RWPE2 (cell line): ENCODE measurements around the gene RNF123.
"Not testable (repeated sequence)": the region's sequence is repeated elsewhere in the genome, so short reads cannot be mapped to it uniquely, and the experiment has no call there.

Experiments used
- ATAC-seq: fragments of 200-7000 bp; cut with Tn5 transposase; 3 replicates; pipeline ENCODE4 v1.9.1; 2021; ENCODE audit warnings: low read depth
- DNase-seq: peaks from one replicate; pipeline ENCODE4 v3.0.0-alpha.2; 2020; ENCODE audit warnings: low spot score
- H3K27ac ChIP-seq: fragments of 450-650 bp; 2 replicates; pipeline ENCODE4 v1.5.1; 2017; ENCODE audit warnings: mild to moderate bottlenecking; ENCODE audit not compliant: poor library complexity, severe bottlenecking
- H3K27me3 ChIP-seq: fragments of 250-450 bp; sonication (Bioruptor Pico); 2 replicates; pipeline ENCODE4 v1.5.1; 2021; ENCODE audit warnings: mild to moderate bottlenecking, moderate library complexity; ENCODE audit not compliant: insufficient read depth, poor library complexity, severe bottlenecking
- H3K36me3 ChIP-seq: fragments of 250-450 bp; sonication (Bioruptor Pico); 2 replicates; pipeline ENCODE4 v1.5.1; 2020; ENCODE audit warnings: low read depth, mild to moderate bottlenecking, moderate library complexity
- H3K4me1 ChIP-seq: fragments of 250-450 bp; sonication (Bioruptor Pico); 2 replicates; pipeline ENCODE4 v1.5.1; 2021; ENCODE audit warnings: mild to moderate bottlenecking, moderate library complexity; ENCODE audit not compliant: insufficient read depth, poor library complexity, severe bottlenecking
- H3K4me3 ChIP-seq: fragments of 250-450 bp; sonication (Bioruptor Pico); 2 replicates; pipeline ENCODE4 v1.5.1; 2021; ENCODE audit warnings: mild to moderate bottlenecking, moderate library complexity; ENCODE audit not compliant: severe bottlenecking
- H3K9me3 ChIP-seq: fragments of 250-450 bp; sonication (Bioruptor Pico); 2 replicates; pipeline ENCODE4 v1.5.1; 2021; ENCODE audit warnings: mild to moderate bottlenecking, moderate library complexity; ENCODE audit not compliant: severe bottlenecking
- TF ChIP-seq, protein P1 (sequence below): fragments of 450-650 bp; IDR thresholded peaks from one replicate; pipeline ENCODE4 v1.5.1; 2017; ENCODE audit warnings: mild to moderate bottlenecking, moderate library complexity; ENCODE audit not compliant: poor library complexity, severe bottlenecking

Gene RNF123

DNA sequence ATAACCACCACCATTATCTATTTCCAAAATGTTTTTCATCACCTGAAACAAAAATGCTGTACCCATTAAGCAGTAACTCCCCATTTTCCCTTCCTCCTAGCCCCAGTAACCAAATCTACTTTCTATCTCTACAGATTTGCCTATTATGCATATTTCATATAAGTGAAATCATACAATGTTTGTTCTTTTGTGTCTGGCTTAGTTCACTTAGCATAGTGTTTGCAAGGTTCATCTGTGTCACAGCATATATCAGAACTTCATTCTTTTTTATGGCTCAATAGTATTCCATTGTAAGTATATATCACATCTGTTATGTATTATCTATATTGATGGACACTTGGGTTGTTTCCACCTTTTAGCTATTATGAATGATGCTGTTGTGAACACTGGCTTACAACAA, 51.1 kb downstream of the RNF123 start:
- ATAC-seq: no peak

DNA sequence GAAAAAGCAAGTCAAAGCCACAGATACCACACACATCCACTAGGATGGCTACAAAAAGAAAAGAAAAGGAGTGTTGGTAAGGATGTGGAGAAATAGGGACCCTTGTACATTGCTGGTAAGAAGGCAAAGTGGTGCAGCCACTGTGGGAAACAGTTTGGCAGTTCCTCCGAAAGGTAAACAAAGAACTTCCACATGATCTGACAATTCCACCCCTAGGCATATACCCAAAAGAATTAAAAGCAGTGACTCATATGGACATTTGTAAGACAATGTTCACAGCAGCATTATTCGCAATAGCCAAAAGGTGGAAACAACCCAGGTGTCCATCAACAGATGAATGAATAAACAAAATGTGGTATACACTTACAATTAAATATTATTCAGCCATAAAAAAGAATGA, 56.6 kb downstream of the RNF123 start:
- no peak for DNase-seq
- Histone ChIP-seq H3K27ac (no peak overlapping the region), H3K4me3 (no peak overlapping the region), H3K9me3 (no peaks in the 10 kb centered on the region), H3K36me3 (peaks cover 27% of the 10 kb centered on the region), H3K27me3 (no peaks in the 10 kb centered on the region), H3K4me1 (no peaks in the 10 kb centered on the region)
- ATAC-seq: peak; percentile 87
- TF ChIP-seq, protein P1, sequence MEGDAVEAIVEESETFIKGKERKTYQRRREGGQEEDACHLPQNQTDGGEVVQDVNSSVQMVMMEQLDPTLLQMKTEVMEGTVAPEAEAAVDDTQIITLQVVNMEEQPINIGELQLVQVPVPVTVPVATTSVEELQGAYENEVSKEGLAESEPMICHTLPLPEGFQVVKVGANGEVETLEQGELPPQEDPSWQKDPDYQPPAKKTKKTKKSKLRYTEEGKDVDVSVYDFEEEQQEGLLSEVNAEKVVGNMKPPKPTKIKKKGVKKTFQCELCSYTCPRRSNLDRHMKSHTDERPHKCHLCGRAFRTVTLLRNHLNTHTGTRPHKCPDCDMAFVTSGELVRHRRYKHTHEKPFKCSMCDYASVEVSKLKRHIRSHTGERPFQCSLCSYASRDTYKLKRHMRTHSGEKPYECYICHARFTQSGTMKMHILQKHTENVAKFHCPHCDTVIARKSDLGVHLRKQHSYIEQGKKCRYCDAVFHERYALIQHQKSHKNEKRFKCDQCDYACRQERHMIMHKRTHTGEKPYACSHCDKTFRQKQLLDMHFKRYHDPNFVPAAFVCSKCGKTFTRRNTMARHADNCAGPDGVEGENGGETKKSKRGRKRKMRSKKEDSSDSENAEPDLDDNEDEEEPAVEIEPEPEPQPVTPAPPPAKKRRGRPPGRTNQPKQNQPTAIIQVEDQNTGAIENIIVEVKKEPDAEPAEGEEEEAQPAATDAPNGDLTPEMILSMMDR: no peak

More for the DNA sequence above, 51.1 kb downstream of the RNF123 start:
- no peaks in the 10 kb centered on the region for H3K4me1 ChIP-seq
- H3K27ac ChIP-seq: no peak overlapping the region
- DNase-seq: no peak
- peaks cover 33% of the 10 kb centered on the region for H3K36me3 ChIP-seq
- no peaks in the 10 kb centered on the region for H3K27me3 ChIP-seq
- H3K9me3 ChIP-seq: no peaks in the 10 kb centered on the region
- TF ChIP-seq, protein P1: no peak
- no peak overlapping the region for H3K4me3 ChIP-seq

DNA sequence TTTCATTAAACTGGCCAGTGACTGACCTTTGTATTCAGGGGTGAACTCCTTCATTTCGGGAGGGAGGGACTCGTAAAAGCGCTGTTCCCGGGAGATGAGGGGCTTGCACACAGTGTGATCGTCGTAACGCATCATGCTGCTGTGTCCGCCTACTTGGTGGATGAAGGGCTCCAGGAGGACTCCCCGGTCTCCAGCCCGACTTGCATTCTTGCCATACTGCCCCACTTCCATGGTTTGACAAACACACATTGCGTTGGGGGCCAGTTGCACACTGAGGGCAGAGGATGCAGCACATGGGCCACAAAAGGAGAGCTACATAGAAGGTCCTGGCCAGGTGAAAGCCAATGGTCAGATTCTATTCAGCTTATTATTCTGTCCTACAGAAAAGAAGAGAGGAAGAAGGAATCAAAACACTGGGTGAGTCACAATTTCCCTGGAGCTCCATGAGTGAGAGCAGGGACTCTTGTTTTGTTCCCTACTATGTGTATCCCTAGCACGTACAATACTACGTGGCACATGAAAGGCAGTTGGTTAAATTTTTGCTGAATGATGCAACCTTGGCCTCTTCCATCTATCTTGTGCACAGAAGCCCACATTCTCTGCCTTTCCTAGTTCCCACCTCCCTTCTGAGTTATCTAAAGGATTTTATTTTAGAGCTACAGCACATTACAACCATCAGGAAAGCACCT, 58.6 kb downstream of the RNF123 start:
- DNase-seq (no peak), ATAC-seq (peak; percentile 46; the same call in 2 of the 3 replicates)
- Histone ChIP-seq H3K9me3 (no peaks in the 10 kb centered on the region), H3K27ac (no peak overlapping the region), H3K4me1 (no peaks in the 10 kb centered on the region), H3K36me3 (peaks cover 25% of the 10 kb centered on the region), H3K4me3 (no peak overlapping the region), H3K27me3 (no peaks in the 10 kb centered on the region)
- TF ChIP-seq, protein P1: no peak

DNA sequence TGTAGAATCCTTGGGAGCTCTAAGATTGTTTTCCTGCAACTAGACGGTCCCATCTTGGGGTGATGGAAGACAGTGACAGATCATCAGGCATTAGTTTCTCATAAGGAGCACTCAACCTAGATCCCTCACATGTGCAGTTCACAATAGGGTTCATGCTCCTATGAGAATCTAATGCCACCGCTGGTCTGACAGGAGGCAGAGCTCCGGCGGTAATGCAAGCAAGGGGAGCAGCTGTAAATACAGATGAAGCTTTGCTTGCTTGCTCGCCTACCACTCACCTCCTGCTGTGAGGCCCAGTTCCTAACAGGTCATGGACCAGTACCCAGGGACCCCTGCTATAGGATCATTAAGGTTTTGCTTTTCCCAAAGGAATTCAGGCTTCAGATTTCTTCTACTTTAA, 59.5 kb downstream of the RNF123 start:
- H3K27ac ChIP-seq, H3K9me3 ChIP-seq, H3K27me3 ChIP-seq, ATAC-seq, H3K4me1 ChIP-seq, DNase-seq, H3K4me3 ChIP-seq: not testable (repeated sequence)
- peaks cover 32% of the 10 kb centered on the region for H3K36me3 ChIP-seq

DNA sequence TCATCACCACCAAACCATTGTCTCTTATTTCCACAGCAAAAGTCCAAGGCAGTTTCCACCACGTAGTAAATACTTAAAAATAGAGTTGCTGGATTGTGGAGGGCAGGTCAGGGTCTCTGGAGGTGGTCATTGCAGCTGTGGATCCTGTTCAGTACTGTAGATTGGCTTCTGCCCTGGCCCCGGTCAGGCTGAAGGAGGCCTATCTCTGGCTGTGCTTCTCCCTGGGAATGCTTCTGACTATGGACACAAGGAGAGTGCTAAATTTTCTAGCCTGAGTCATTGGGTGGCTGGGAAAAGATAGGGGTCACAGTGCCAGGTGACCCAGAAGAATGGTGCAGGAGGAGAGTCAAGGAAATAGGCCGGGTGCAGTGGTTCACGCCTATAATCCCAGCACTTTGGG, 60.7 kb downstream of the RNF123 start:
- DNase-seq: no peak

More for the DNA sequence above, 60.7 kb downstream of the RNF123 start:
- Histone ChIP-seq H3K9me3 (no peaks in the 10 kb centered on the region), H3K27me3 (no peaks in the 10 kb centered on the region), H3K36me3 (peaks cover 28% of the 10 kb centered on the region), H3K4me1 (no peaks in the 10 kb centered on the region), H3K27ac (no peak overlapping the region), H3K4me3 (no peak overlapping the region)
- TF ChIP-seq, protein P1: no peak
- no peak for ATAC-seq
